CD4-positive, alpha-beta T cell (primary cell): ENCODE results near the gene ACAD9. TPM values are rescaled to one million over a fixed set of nuclear protein-coding genes. Genes with fewer than 3 reads are reported as not detected.
"Not testable (repeated sequence)": the region's sequence is repeated elsewhere in the genome, so short reads cannot be mapped to it uniquely, and the experiment has no call there.

Source experiments
- ATAC-seq: fragments of 200-7000 bp; cut with Tn5 transposase; one replicate; pipeline ENCODE4 v1.10.0; 2022; ENCODE audit warnings: mild to moderate bottlenecking; ENCODE audit not compliant: poor library complexity
- CTCF ChIA-PET: fragments of 350-600 bp; sonication (Branson Sonifier 250); formaldehyde crosslinking; loops from one replicate; lab custom pipeline; 2021; ENCODE audit warnings: antibody characterized with exemption, inconsistent platforms; lab: Charles Lee
- POLR2A ChIA-PET: fragments of 350-600 bp; sonication (Branson Sonifier 250); formaldehyde crosslinking; loops from one replicate; lab custom pipeline; 2021; ENCODE audit warnings: antibody characterized with exemption, inconsistent platforms; lab: Charles Lee
- DNase-seq, 14 experiments: peaks; one replicate each; pipeline ENCODE4 v3.0.0-alpha.2; 2013 to 2020; ENCODE audit warnings: mixed read lengths in 2 of 14
- H3K27ac ChIP-seq, 2 donors: one replicate each; pipeline versions ENCODE4 v1.5.1 to v1.7.0; 2013; ENCODE audit warnings: low read length in 2 of 2, low read depth in 1 of 2, mild to moderate bottlenecking in 1 of 2
- H3K27me3 ChIP-seq, 2 experiments: 1 replicate in 1 of 2; 2 replicates in 1 of 2; pipeline versions ENCODE4 v1.6.1 to v1.7.0; 2013; ENCODE audit warnings: low read length in 2 of 2, control low read depth in 1 of 2, mild to moderate bottlenecking in 1 of 2, moderate library complexity in 1 of 2; ENCODE audit not compliant: insufficient read depth in 2 of 2, control insufficient read depth in 1 of 2
- H3K36me3 ChIP-seq: one replicate; pipeline ENCODE4 v1.6.1; 2013; ENCODE audit warnings: low read length, control low read depth; ENCODE audit not compliant: insufficient read depth
- H3K4me1 ChIP-seq: one replicate; pipeline ENCODE4 v1.6.1; 2013; ENCODE audit warnings: low read length, control low read depth; ENCODE audit not compliant: insufficient read depth
- H3K4me3 ChIP-seq: one replicate; pipeline ENCODE4 v1.5.1; 2013; ENCODE audit warnings: mild to moderate bottlenecking, low read length, moderate library complexity
- H3K9me3 ChIP-seq, 2 experiments: 1 replicate in 1 of 2; 2 replicates in 1 of 2; pipeline versions ENCODE4 v1.6.1 to v1.7.0; 2013; ENCODE audit warnings: low read length in 2 of 2, mild to moderate bottlenecking in 2 of 2, control low read depth in 1 of 2, moderate library complexity in 1 of 2; ENCODE audit not compliant: control insufficient read depth in 1 of 2, insufficient read depth in 1 of 2
- H3K27ac Mint-ChIP-seq: one replicate; pipeline ENCODE4 v1.8.0; 2020; ENCODE audit warnings: mixed read lengths
- H3K27me3 Mint-ChIP-seq: one replicate; pipeline ENCODE4 v1.8.0; 2021; ENCODE audit warnings: mixed read lengths
- H3K36me3 Mint-ChIP-seq: one replicate; pipeline ENCODE4 v1.8.0; 2021; ENCODE audit warnings: low read depth, mixed read lengths
- H3K4me1 Mint-ChIP-seq: one replicate; pipeline ENCODE4 v1.8.0; 2021; ENCODE audit warnings: low read depth, mixed read lengths
- H3K4me3 Mint-ChIP-seq: one replicate; pipeline ENCODE4 v1.8.0; 2020; ENCODE audit warnings: mild to moderate bottlenecking, mixed read lengths
- H3K9me3 Mint-ChIP-seq: one replicate; pipeline ENCODE4 v1.8.0; 2020; ENCODE audit warnings: mixed read lengths
- intact Hi-C, 2 experiments: fragments of 100-400 bp; cut with DNase I in 1 of 2; cut with micrococcal nuclease in 1 of 2; formaldehyde crosslinking; loops; one replicate each; pipeline versions ENCODE4 v1.15.1 to v1.9.0; 2023 to 2025; cut with DNase I, micrococcal nuclease
- total RNA-seq, 174 experiments: library from RNA in 2 of 174; stranded (reverse) in 2 of 174; gene quantifications; one replicate each; pipeline ENCODE4 v1.2.3 and lab custom pipeline; 2021 to 2026
- TF ChIP-seq, protein P1 (sequence below): fragments of 200-600 bp; IDR thresholded peaks from one replicate; pipeline ENCODE4 v1.8.0; 2022; ENCODE audit warnings: antibody characterized with exemption, mild to moderate bottlenecking

Gene ACAD9
- total RNA-seq, 2 experiments from 2014 or later: 64.8 to 71.6 TPM

DNA sequence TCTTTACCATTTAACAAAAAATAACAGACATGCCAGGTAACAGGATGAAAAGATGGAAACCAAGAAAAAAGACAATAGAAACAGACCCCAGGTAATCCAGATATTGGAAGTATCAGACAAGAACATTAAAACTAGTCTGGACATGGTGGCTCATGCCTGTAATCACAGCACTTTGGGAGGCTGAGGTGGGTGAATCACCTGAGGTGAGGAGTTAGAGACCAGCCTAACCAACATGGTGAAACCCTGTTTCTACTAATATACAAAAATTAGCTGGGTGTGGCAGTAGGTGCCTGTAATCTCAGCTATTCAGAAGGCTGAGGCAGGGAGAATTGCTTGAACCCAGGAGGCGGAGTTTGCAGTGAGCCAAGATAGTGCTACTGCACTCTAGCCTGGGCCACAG, 40.6 kb downstream of the ACAD9 start:
- H3K9me3 ChIP-seq: no peaks in the 10 kb centered on the region
- H3K4me1 ChIP-seq: peaks cover 27% of the 10 kb centered on the region
- H3K27me3 ChIP-seq: no peaks in the 10 kb centered on the region
- no peak for DNase-seq
- CTCF ChIA-PET: no interaction called here
- no peak overlapping the region for H3K27ac Mint-ChIP-seq
- TF ChIP-seq, protein P1, sequence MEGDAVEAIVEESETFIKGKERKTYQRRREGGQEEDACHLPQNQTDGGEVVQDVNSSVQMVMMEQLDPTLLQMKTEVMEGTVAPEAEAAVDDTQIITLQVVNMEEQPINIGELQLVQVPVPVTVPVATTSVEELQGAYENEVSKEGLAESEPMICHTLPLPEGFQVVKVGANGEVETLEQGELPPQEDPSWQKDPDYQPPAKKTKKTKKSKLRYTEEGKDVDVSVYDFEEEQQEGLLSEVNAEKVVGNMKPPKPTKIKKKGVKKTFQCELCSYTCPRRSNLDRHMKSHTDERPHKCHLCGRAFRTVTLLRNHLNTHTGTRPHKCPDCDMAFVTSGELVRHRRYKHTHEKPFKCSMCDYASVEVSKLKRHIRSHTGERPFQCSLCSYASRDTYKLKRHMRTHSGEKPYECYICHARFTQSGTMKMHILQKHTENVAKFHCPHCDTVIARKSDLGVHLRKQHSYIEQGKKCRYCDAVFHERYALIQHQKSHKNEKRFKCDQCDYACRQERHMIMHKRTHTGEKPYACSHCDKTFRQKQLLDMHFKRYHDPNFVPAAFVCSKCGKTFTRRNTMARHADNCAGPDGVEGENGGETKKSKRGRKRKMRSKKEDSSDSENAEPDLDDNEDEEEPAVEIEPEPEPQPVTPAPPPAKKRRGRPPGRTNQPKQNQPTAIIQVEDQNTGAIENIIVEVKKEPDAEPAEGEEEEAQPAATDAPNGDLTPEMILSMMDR: no peak
- H3K4me1 Mint-ChIP-seq: peaks cover 42% of the 10 kb centered on the region
- intact Hi-C loops: no loop called here
- POLR2A ChIA-PET: interaction anchor here (2.7 kb wide), 1 partner anchor 41 kb away, joined by 6 read pairs; the partner anchor contains the start of gene ACAD9
- H3K9me3 Mint-ChIP-seq: peaks cover 2% of the 10 kb centered on the region
- no peaks in the 10 kb centered on the region for H3K27me3 Mint-ChIP-seq
- no peak overlapping the region for H3K4me3 Mint-ChIP-seq
- peaks cover 14% of the 10 kb centered on the region for H3K36me3 ChIP-seq
- H3K36me3 Mint-ChIP-seq: peaks cover 56% of the 10 kb centered on the region
- ATAC-seq: no peak
- no peak overlapping the region for H3K27ac ChIP-seq
- no peak overlapping the region for H3K4me3 ChIP-seq

DNA sequence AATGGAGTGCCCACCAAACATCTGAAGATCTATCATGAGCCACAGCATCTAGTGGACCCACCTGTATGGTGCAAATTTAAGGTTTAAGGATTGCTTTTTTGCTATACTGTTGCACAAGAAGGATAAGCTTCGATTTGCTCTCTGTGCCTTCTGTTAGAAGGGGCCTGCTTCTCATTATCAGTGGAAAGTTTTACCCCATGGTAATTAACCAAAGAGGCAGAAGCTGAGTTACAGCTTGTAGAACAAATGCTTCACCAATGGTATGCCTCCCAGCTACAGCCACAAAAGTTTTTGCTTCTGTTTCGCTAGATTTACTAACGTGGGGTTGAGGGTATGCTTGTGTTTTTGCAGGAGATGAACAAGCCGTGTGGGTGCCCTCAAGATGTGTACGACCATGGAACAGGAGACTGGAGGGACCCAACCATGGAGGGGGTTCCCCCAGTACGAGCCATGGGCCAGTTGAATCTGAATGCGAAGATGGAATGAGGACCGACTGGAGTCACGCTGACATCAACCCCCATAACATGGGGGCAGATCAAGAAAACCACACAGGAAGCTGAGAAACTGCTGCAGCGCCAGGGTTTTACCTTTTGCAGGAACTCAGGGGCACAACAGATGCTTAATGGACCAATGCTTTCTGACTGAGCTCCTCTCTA, 43.5 kb downstream of the ACAD9 start:
- H3K4me1 Mint-ChIP-seq: peaks cover 43% of the 10 kb centered on the region
- peak overlapping the region; percentile 78 for H3K4me3 Mint-ChIP-seq
- Histone ChIP-seq H3K4me1 (peaks cover 27% of the 10 kb centered on the region), H3K9me3 (no peaks in the 10 kb centered on the region), H3K36me3 (no peaks in the 10 kb centered on the region), H3K27ac (peak overlapping the region in 1 of 2 donors; percentile 22), H3K4me3 (peak overlapping the region; percentile 43), H3K27me3 (no peaks in the 10 kb centered on the region)
- peaks cover 2% of the 10 kb centered on the region for H3K9me3 Mint-ChIP-seq
- CTCF ChIA-PET: interaction anchor here (0.9 to 3.3 kb wide), 3 partner anchors 44 to 242 kb away, joined by 3 to 15 read pairs (median 7); partner anchors contain the start of gene ACAD9
- peak; percentile 26 to 72 (median 44) for DNase-seq
- H3K27me3 Mint-ChIP-seq: no peaks in the 10 kb centered on the region
- H3K36me3 Mint-ChIP-seq: peaks cover 28% of the 10 kb centered on the region
- intact Hi-C loops: loop anchor here (1.0 to 2.0 kb wide), 2 partner anchors 48 to 242 kb away; no protein-coding TSS in a partner anchor
- ATAC-seq: peak; percentile 74
- H3K27ac Mint-ChIP-seq: peak overlapping the region; percentile 88
- POLR2A ChIA-PET: interaction anchor here (0.6 to 2.5 kb wide), 11 partner anchors 44 to 439 kb away, joined by 3 to 29 read pairs (median 6); partner anchors contain the start of genes ACAD9 and CFAP92
- TF ChIP-seq, protein P1: no peak

DNA sequence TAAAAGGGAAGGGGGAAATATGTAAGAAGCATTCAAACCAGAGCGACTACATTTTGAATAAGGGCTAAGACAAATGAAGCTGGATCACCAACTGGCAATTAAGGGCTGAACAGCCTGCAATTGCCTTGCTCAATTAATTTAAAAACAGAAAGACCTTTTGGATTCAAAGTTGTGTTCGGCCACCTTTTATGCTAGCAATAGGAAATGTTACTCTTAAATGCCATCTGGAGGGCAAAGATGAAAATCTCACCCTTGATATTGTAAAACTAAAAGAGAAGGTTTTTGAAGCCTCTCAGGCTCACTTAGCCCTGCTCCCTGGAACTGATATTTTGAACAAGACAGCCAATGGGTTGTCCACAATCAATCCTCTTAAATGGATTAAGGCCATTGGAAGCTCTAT, 44.2 kb downstream of the ACAD9 start:
- H3K27ac Mint-ChIP-seq: peak overlapping the region; percentile 88
- Histone ChIP-seq H3K27ac (peak overlapping the region in 1 of 2 donors; percentile 9), H3K4me1 (peaks cover 27% of the 10 kb centered on the region), H3K9me3 (no peaks in the 10 kb centered on the region), H3K4me3 (peak overlapping the region; percentile 43), H3K36me3 (no peaks in the 10 kb centered on the region), H3K27me3 (no peaks in the 10 kb centered on the region)
- peak overlapping the region; percentile 78 for H3K4me3 Mint-ChIP-seq
- CTCF ChIA-PET: interaction anchor here (0.9 to 3.3 kb wide), 3 partner anchors 45 to 243 kb away, joined by 3 to 15 read pairs (median 7); partner anchors contain the start of gene ACAD9
- intact Hi-C loops: loop anchor here (1.0 to 2.0 kb wide), 2 partner anchors 48 to 243 kb away; no protein-coding TSS in a partner anchor
- H3K9me3 Mint-ChIP-seq: peaks cover 2% of the 10 kb centered on the region
- peak; percentile 63 for ATAC-seq
- H3K36me3 Mint-ChIP-seq: peaks cover 23% of the 10 kb centered on the region
- TF ChIP-seq, protein P1: peak; percentile 60
- no peaks in the 10 kb centered on the region for H3K27me3 Mint-ChIP-seq
- H3K4me1 Mint-ChIP-seq: peaks cover 43% of the 10 kb centered on the region
- POLR2A ChIA-PET: interaction anchor here (0.6 to 2.5 kb wide), 10 partner anchors 45 to 440 kb away, joined by 3 to 29 read pairs (median 6); partner anchors contain the start of genes ACAD9 and CFAP92
- DNase-seq: peak in 4 of 14 experiments; percentile 13 to 56 (median 49)

DNA sequence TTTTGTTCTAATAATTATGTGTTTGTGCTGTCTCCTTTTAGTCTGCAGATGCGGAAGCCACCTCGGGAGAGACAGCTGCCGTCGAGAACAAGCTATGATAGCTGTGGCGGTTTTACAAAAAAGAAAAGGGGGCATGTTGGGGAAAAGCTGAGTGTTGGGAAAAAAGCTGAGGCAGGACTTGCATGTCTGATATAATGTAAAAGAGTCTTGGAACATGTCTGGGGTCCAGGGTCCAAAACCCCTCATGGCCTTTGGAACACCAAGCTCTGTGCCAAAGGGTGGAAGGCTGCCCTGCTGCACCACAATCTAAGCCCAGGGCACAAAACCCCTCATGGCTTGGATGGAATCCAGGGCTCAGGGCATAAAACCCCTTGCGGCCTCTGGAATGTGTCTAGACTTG, 44.6 kb downstream of the ACAD9 start:
- not testable (repeated sequence) for H3K36me3 ChIP-seq, ATAC-seq, H3K27ac ChIP-seq, H3K9me3 Mint-ChIP-seq, H3K27me3 Mint-ChIP-seq, DNase-seq, H3K27me3 ChIP-seq, H3K4me3 ChIP-seq, H3K9me3 ChIP-seq
- H3K4me1 ChIP-seq: peaks cover 27% of the 10 kb centered on the region
- Mint-ChIP-seq H3K27ac (peak overlapping the region; percentile 88), H3K4me1 (peaks cover 43% of the 10 kb centered on the region), H3K36me3 (peaks cover 19% of the 10 kb centered on the region), H3K4me3 (peak overlapping the region; percentile 78)
- intact Hi-C loops: loop anchor here (1.0 to 2.0 kb wide), 2 partner anchors 49 to 243 kb away; no protein-coding TSS in a partner anchor
- ChIA-PET POLR2A (interaction anchor here (1.3 to 2.5 kb wide), 7 partner anchors 45 to 392 kb away, joined by 5 to 29 read pairs (median 8); partner anchors contain the start of gene ACAD9), CTCF (interaction anchor here (2.5 to 3.3 kb wide), 2 partner anchors 48 to 243 kb away, joined by 7 to 15 read pairs; no protein-coding TSS in a partner anchor)
